GM12873 (cell line): ENCODE results near the gene RNF152.

ENCODE experiments used
- CTCF ChIP-seq: IDR thresholded peaks from 2 replicates; pipeline ENCODE4 v1.5.1; 2012; ENCODE audit warnings: low read depth, mild to moderate bottlenecking, moderate library complexity, low read length, control low read depth; ENCODE audit not compliant: insufficient read depth; ENCODE audit errors: missing control alignments

Gene RNF152

GRCh38 chr18:61852496-61852895, 40.3 kb downstream of the RNF152 start:
- no peak for TF ChIP-seq CTCF

DNA sequence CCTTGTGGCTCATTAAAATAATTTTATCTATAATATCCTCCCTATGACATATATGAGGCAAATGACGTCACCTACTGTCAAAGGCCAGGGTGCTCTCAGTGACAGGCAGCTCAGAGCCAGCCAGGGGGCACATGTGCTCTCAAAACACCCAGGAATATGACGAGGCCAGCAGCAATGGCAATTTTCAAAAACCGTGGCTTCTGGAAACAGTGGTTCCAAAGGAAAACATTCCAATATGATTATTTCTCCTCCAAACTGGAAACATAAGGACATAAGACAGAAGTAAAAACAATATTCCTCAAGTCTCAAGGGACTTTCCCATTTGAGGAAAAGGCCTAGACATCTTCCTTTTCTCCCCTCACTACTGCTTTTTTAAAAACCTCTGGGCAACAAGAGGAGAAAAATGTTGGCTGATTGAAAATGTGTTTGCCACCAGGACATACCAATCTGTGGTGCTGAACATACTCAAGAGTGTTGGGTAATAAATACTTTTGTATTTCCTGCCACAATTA, 40.8 kb downstream of the RNF152 start:
- no peak for TF ChIP-seq CTCF

- TF ChIP-seq CTCF, result no peak
Measured at GRCh38 chr18:61851279-61851678, 41.5 kb downstream of the RNF152 start.

DNA sequence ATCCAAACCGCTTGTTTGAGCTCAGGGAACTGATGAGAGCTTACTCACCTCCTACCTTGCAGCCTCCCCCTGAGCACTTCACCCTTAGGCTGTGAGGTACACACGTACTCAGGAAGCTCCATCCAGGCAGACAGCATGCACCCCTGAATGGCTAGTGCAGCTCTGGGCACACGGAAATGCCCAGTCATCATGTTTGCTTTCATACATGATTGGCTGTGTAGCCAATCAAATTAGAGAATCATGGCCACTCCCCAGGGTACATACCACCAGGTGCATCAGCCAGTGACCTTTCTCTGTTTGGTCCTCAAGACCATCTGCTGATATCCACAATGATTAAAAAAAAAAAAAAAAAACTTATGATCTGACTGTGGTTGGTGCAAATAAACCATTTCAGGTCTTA, 42.1 kb downstream of the RNF152 start:
- no peak for TF ChIP-seq CTCF

- TF ChIP-seq CTCF, result no peak
Measured at GRCh38 chr18:61847164-61847791, 45.5 kb downstream of the RNF152 start.

DNA sequence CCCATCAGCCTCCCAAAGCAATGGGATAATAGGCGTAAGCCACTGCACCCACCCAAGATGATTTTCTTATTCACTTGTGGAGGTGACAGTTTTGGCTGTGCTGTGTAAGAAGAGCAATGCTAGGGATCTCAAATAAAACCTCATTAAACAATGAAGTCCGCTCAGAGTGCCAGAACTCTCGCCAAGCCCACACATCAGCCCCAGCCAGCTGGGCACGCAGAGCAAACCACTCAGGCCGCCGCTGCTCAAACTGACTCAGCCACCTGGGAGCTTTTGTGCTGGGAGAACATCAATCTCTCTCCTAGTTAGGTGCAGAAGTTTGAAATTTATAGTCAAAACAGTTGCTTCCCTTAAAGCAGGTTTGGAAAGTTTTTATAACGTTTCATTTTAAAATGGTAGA, 47.6 kb downstream of the RNF152 start:
- no peak for TF ChIP-seq CTCF

DNA sequence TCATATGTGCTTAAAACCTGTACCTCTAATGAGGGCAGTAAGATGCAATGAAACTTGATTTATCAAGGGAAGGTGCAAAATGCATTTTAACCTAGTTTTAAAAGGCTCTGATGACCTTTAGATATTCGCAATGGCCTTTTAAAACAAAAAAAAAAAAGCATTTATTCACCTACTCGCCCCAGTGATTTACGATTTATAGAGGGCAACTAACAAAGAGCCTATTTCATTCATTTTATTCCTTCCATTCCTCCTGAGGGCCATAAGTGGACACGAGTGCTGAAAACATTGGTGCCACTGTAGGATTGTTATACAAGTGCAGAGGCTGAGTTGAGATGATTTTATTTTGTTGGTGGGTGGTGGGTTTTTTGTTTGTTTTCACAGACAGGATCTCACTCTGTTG, 48.1 kb downstream of the RNF152 start:
- TF ChIP-seq CTCF, result no peak
